Mesenchymal stem cell (in vitro differentiated cells and primary cell): ENCODE results near the gene PEX10.

Experiments
- DNase-seq: peaks from one replicate; pipeline ENCODE4 v3.0.0-alpha.2; 2013
- H2AFZ ChIP-seq: one replicate; pipeline ENCODE4 v1.6.1; 2013; ENCODE audit warnings: low read depth, mild to moderate bottlenecking, control low read depth, inconsistent platforms, low read length, moderate library complexity
- H2AK5ac ChIP-seq: 2 replicates; pipeline ENCODE4 v1.6.1; 2013; ENCODE audit warnings: low read length, moderate library complexity, mild to moderate bottlenecking, inconsistent platforms; ENCODE audit not compliant: severe bottlenecking
- H2BK120ac ChIP-seq: one replicate; pipeline ENCODE4 v1.6.1; 2013; ENCODE audit warnings: low read depth, mild to moderate bottlenecking, inconsistent platforms, low read length, moderate library complexity
- H2BK12ac ChIP-seq, 2 experiments: one replicate each; pipeline ENCODE4 v1.6.1; 2013; ENCODE audit warnings: inconsistent platforms in 2 of 2, low read length in 2 of 2, mild to moderate bottlenecking in 2 of 2, moderate library complexity in 2 of 2, control low read depth in 1 of 2
- H2BK15ac ChIP-seq: one replicate; pipeline ENCODE4 v1.6.1; 2013; ENCODE audit warnings: mild to moderate bottlenecking, low read depth, inconsistent platforms; ENCODE audit not compliant: poor library complexity, severe bottlenecking
- H2BK5ac ChIP-seq: 2 replicates; pipeline ENCODE4 v1.6.1; 2013; ENCODE audit warnings: low read depth, mild to moderate bottlenecking, low read length, control low read depth, inconsistent platforms; ENCODE audit not compliant: poor library complexity, severe bottlenecking
- H3K14ac ChIP-seq, 2 experiments: one replicate each; pipeline ENCODE4 v1.6.1; 2013; ENCODE audit warnings: inconsistent platforms in 2 of 2, low read length in 2 of 2, control low read depth in 1 of 2, mild to moderate bottlenecking in 1 of 2, moderate library complexity in 1 of 2
- H3K18ac ChIP-seq, 2 experiments: one replicate each; pipeline ENCODE4 v1.6.1; 2013; ENCODE audit warnings: inconsistent platforms in 2 of 2, low read length in 2 of 2, control low read depth in 1 of 2, low read depth in 1 of 2, mild to moderate bottlenecking in 1 of 2
- H3K23ac ChIP-seq, 2 experiments: one replicate each; pipeline ENCODE4 v1.6.1; 2013; ENCODE audit warnings: inconsistent platforms in 2 of 2, low read length in 2 of 2, mild to moderate bottlenecking in 2 of 2, moderate library complexity in 2 of 2, control low read depth in 1 of 2
- H3K27ac ChIP-seq: 2 replicates; pipeline ENCODE4 v1.5.1; 2013; ENCODE audit warnings: mild to moderate bottlenecking, moderate library complexity, low read length, control low read depth, inconsistent platforms; ENCODE audit not compliant: poor library complexity, severe bottlenecking
- H3K27me3 ChIP-seq, 2 experiments: 2 replicates each; pipeline versions ENCODE4 v1.6.1 to v1.7.0; 2013; ENCODE audit warnings: low read length in 2 of 2, mild to moderate bottlenecking in 2 of 2, moderate library complexity in 2 of 2, control low read depth in 1 of 2, inconsistent platforms in 1 of 2; ENCODE audit not compliant: control insufficient read depth in 1 of 2, insufficient read depth in 1 of 2
- H3K36me3 ChIP-seq, 2 experiments: 2 replicates each; pipeline versions ENCODE4 v1.6.1 to v1.7.0; 2013; ENCODE audit warnings: low read length in 2 of 2, control low read depth in 1 of 2, inconsistent platforms in 1 of 2, low read depth in 1 of 2, mild to moderate bottlenecking in 1 of 2; ENCODE audit not compliant: insufficient read depth in 2 of 2, control insufficient read depth in 1 of 2
- H3K4ac ChIP-seq, 2 experiments: one replicate each; pipeline ENCODE4 v1.6.1; 2013; ENCODE audit warnings: inconsistent platforms in 2 of 2, low read length in 2 of 2, mild to moderate bottlenecking in 2 of 2, moderate library complexity in 2 of 2, control low read depth in 1 of 2, low read depth in 1 of 2
- H3K4me1 ChIP-seq: 2 replicates; pipeline ENCODE4 v1.6.1; 2013; ENCODE audit warnings: low read depth, low read length, control low read depth; ENCODE audit not compliant: control insufficient read depth, insufficient read depth
- H3K4me2 ChIP-seq: 2 replicates; pipeline ENCODE4 v1.6.1; 2013; ENCODE audit warnings: low read length, mild to moderate bottlenecking, inconsistent platforms; ENCODE audit not compliant: poor library complexity, severe bottlenecking
- H3K4me3 ChIP-seq, 2 experiments: 2 replicates each; pipeline versions ENCODE4 v1.5.1 to v1.7.0; 2013; ENCODE audit warnings: low read length in 2 of 2, mild to moderate bottlenecking in 2 of 2, control low read depth in 1 of 2, low read depth in 1 of 2; ENCODE audit not compliant: insufficient read depth in 1 of 2
- H3K79me1 ChIP-seq: replicated peaks from 2 replicates; pipeline ENCODE4 v1.6.1; 2013; ENCODE audit warnings: mild to moderate bottlenecking, control low read depth, low read length, inconsistent platforms; ENCODE audit not compliant: poor library complexity, severe bottlenecking
- H3K9ac ChIP-seq: 2 replicates; pipeline ENCODE4 v1.7.0; 2013; ENCODE audit warnings: mild to moderate bottlenecking, low read length, moderate library complexity
- H3K9me3 ChIP-seq: 2 replicates; pipeline ENCODE4 v1.7.0; 2013; ENCODE audit warnings: mild to moderate bottlenecking, low read length; ENCODE audit not compliant: control insufficient read depth
- H4K8ac ChIP-seq: one replicate; pipeline ENCODE4 v1.6.1; 2013; ENCODE audit warnings: inconsistent platforms, mild to moderate bottlenecking, low read length, moderate library complexity
- H4K91ac ChIP-seq: one replicate; pipeline ENCODE4 v1.6.1; 2013; ENCODE audit warnings: mild to moderate bottlenecking, low read length, inconsistent platforms
- WGBS: methylation state at CpG from one replicate; pipeline ENCODE4 v1.1.7; 2013; ENCODE audit warnings: mixed read lengths; 5-methylcytosine and 5-hydroxymethylcytosine counted together

Gene PEX10

GRCh38 chr1:2416403-2416802 is 4.0 kb upstream of the PEX10 start:
- Histone ChIP-seq H3K9ac (no peak overlapping the region), H4K8ac (no peak overlapping the region), H3K4me3 (no peak overlapping the region), H4K91ac (no peak overlapping the region), H2BK15ac (no peak overlapping the region), H2BK120ac (no peak overlapping the region), H3K4me2 (no peak overlapping the region), H3K27ac (no peak overlapping the region), H3K4ac (no peak overlapping the region), H3K14ac (no peak overlapping the region), H3K18ac (no peak overlapping the region), H2AFZ (no peak overlapping the region), H2BK12ac (no peak overlapping the region), H2BK5ac (no peak overlapping the region), H3K9me3 (no peaks in the 10 kb centered on the region), H3K23ac (no peak overlapping the region), H2AK5ac (no peak overlapping the region), H3K27me3 (peaks cover 16 to 59% of the 10 kb centered on the region in 2 experiments), H3K79me1 (peaks cover 6% of the 10 kb centered on the region), H3K4me1 (peaks cover 36% of the 10 kb centered on the region), H3K36me3 (peaks cover 0 to 4% of the 10 kb centered on the region in 2 experiments)
- WGBS, result 67% methylated on average over 12 of the region's 12 CpGs
- no peak for DNase-seq

DNA sequence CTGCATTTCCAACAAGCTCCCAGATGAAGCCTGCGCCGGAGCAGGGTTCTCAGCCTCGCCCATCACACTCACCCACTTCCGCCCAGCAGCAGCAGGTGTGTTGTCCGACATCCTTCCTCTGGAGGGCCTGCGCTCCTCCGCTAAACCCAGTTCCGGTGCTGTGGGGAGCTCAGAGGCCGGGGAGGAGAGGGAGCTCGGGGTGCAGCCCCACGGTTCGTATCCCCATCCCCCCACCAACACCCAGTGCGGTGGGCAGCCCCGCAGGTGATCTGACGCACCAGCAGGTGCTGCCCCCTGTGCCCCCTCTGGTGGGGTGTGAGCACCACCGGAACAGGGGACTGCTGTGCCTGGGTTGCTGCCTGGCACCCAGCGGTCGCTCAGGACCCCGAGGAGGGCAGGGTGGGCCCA is 3.4 kb upstream of the PEX10 start:
- Histone ChIP-seq H2BK5ac (no peak overlapping the region), H3K4me1 (peaks cover 38% of the 10 kb centered on the region), H3K4ac (no peak overlapping the region), H2BK120ac (no peak overlapping the region), H2AFZ (no peak overlapping the region), H3K27ac (no peak overlapping the region), H3K4me3 (no peak overlapping the region), H3K9ac (no peak overlapping the region), H2BK12ac (no peak overlapping the region), H3K4me2 (no peak overlapping the region), H3K27me3 (peaks cover 16 to 54% of the 10 kb centered on the region in 2 experiments), H4K8ac (no peak overlapping the region), H3K79me1 (peaks cover 9% of the 10 kb centered on the region), H3K9me3 (no peaks in the 10 kb centered on the region), H4K91ac (no peak overlapping the region), H2AK5ac (no peak overlapping the region), H3K23ac (peak overlapping the region in 1 of 2 experiments; percentile 11), H3K14ac (no peak overlapping the region), H2BK15ac (no peak overlapping the region), H3K36me3 (peaks cover 0 to 4% of the 10 kb centered on the region in 2 experiments), H3K18ac (no peak overlapping the region)
- DNase-seq, result no peak
- 76% methylated on average over 19 of the region's 19 CpGs for WGBS

DNA sequence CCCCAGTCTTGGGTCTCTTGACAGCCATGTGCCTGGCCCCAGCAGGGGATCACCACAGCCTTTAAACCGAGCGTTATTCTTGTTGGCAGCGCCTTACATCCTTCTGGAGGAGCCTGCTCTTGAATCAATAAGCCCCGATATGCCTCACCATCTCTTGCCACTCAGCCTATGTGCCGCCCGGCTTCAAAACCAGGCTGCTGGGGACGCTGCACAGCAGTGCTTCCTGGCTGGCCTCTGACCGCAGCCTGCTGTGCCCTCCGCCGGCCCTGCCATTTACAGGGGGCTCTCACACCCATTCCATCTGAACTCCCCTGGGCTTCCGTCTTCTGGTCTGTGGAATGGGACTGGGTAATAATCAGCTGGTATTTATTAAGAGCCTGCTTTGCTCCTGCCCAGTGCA is 3.0 kb upstream of the PEX10 start:
- Histone ChIP-seq H3K9ac (no peak overlapping the region), H4K8ac (no peak overlapping the region), H2AFZ (no peak overlapping the region), H3K4me3 (no peak overlapping the region), H4K91ac (no peak overlapping the region), H3K4ac (no peak overlapping the region), H2BK15ac (no peak overlapping the region), H3K9me3 (no peaks in the 10 kb centered on the region), H3K4me2 (no peak overlapping the region), H3K79me1 (peaks cover 12% of the 10 kb centered on the region), H3K4me1 (peaks cover 39% of the 10 kb centered on the region), H2BK5ac (no peak overlapping the region), H2BK12ac (no peak overlapping the region), H2AK5ac (no peak overlapping the region), H3K27me3 (peaks cover 16 to 50% of the 10 kb centered on the region in 2 experiments), H3K36me3 (peaks cover 0 to 6% of the 10 kb centered on the region in 2 experiments), H3K14ac (no peak overlapping the region), H2BK120ac (no peak overlapping the region), H3K27ac (no peak overlapping the region), H3K18ac (no peak overlapping the region), H3K23ac (no peak overlapping the region)
- no peak for DNase-seq
- WGBS, result 77% methylated on average over 9 of the region's 11 CpGs

GRCh38 chr1:2414297-2414958 is 2.1 kb upstream of the PEX10 start:
- DNase-seq, result peak; percentile 69
- Histone ChIP-seq H3K79me1 (peaks cover 20% of the 10 kb centered on the region), H3K9me3 (no peaks in the 10 kb centered on the region), H2AFZ (no peak overlapping the region), H3K4me1 (peaks cover 42% of the 10 kb centered on the region), H3K18ac (no peak overlapping the region), H2BK15ac (no peak overlapping the region), H2BK120ac (no peak overlapping the region), H2BK5ac (no peak overlapping the region), H2BK12ac (peak overlapping the region in 1 of 2 experiments; percentile 51), H3K14ac (no peak overlapping the region), H3K27me3 (peaks cover 16 to 44% of the 10 kb centered on the region in 2 experiments), H2AK5ac (no peak overlapping the region), H3K27ac (no peak overlapping the region), H3K4ac (peak overlapping the region in 1 of 2 experiments; percentile 52), H4K91ac (no peak overlapping the region), H3K9ac (peak overlapping the region; percentile 85), H4K8ac (peak overlapping the region; percentile 45), H3K4me2 (peak overlapping the region; percentile 49), H3K23ac (no peak overlapping the region), H3K36me3 (peaks cover 9 to 15% of the 10 kb centered on the region in 2 experiments), H3K4me3 (peak overlapping the region in 1 of 2 experiments; percentile 53)
- 2% methylated on average over 22 of the region's 25 CpGs for WGBS
